ENCODE data around the gene KIF3C.
"Not testable (repeated sequence)": the region's sequence is repeated elsewhere in the genome, so short reads cannot be mapped to it uniquely, and the experiment has no call there.

KIF3C gene

DNA sequence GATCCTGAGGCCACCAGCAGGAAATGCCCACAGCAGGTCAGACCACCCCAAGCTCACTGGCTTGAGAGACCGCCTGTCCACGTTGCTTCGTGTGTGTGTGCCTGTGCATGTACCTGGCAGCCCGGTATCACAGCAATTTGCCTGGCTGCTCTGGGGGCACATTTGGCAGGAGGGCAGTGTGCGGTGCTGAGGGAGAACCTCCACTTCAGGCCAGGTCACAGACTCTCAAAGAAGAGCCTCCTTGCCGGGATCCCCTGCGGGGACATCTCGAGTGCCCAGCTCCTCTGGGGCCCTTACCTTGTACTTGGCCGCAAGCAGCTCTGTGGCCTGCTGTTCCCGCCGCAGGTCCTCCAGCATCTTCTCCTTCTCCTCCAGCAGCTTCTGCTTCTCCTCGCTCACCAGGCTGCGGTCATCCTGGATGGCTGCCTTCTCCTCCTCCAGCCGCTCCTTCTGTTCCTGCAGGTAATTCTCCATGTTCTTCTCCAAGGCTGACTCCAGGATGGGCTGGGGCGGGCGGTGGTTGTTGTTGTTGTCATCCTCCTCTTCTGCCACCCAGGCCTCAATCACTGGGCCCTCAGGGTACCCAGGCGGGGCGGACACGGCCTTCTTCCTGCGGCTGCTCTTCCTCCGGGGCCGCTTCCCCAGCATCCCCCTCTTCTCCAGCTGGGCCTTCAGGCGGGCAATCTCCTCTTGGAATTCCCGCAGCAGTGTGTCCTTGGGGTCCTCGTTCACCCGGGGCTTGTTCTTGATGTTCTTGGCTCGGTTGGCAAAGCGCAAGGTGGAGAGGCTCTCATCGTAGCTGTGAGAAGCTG lies 2.0 kb downstream of the KIF3C start:
- Histone ChIP-seq H3K9me3 (ENCODE audit: control insufficient read depth, low read length) (no peaks in the 10 kb centered on the region), H3K36me3 (ENCODE audit: control insufficient read depth, insufficient read depth, low read length, severe bottlenecking) (no peaks in the 10 kb centered on the region), H3K4me3 (ENCODE audit: low read length) (no peak overlapping the region), H3K27me3 (replicated peaks; ENCODE audit: control insufficient read depth, insufficient read depth, low read length) (no peaks in the 10 kb centered on the region), H3K9ac (ENCODE audit: low read length) (no peak overlapping the region), H3K4me1 (ENCODE audit: control insufficient read depth, insufficient read depth, low read length) (peaks cover 10% of the 10 kb centered on the region)
- DNase-seq (ENCODE audit: low read depth): no peak

DNA sequence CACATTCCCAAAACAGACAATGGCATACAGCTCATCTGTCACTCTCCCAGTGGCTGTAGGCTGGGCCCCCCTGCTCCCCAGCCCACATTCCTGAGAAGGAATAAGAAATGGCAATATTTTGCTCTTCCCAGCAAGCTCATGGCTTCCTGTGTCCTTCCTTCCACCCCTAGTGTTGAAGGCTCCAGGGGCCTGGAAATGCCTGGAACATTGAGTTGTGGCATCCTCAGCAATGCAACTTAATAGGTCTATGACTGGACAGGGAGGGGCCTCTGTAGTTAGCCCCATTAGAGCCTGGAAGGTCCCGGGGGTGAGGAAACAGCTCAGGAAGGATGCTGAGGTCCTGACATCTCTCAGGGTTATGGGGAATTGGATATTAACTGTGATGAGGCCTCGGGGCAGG lies 3.3 kb downstream of the KIF3C start:
- Histone ChIP-seq H3K27me3 (replicated peaks; ENCODE audit: control insufficient read depth, insufficient read depth, low read length) (no peaks in the 10 kb centered on the region), H3K9me3 (ENCODE audit: control insufficient read depth, low read length) (no peaks in the 10 kb centered on the region), H3K36me3 (ENCODE audit: control insufficient read depth, insufficient read depth, low read length, severe bottlenecking) (no peaks in the 10 kb centered on the region), H3K9ac (ENCODE audit: low read length) (no peak overlapping the region), H3K4me1 (ENCODE audit: control insufficient read depth, insufficient read depth, low read length) (peaks cover 10% of the 10 kb centered on the region), H3K4me3 (ENCODE audit: low read length) (no peak overlapping the region)
- DNase-seq (ENCODE audit: low read depth): no peak

DNA sequence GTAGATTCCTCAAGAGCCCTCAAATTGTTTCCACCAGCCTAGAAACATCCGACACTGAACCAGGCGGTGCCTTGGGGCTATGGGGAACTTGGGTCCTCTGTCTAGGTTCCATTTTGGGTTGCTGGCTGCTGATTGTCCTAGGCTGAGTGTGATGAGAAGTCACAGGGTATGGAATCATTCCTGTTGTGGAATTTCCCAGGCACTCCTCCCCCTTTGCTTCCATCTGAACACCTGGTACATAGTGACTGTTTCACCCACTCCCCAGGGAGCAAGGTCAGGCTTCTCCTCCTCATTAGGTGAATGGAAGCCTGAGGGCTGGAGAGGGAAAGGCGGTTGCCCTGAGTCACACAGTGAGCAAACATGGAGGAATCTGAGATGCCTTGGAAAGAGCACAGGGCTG lies 4.5 kb downstream of the KIF3C start:
- H3K9me3 ChIP-seq (ENCODE audit: control insufficient read depth, low read length): no peaks in the 10 kb centered on the region
- DNase-seq (ENCODE audit: low read depth): no peak
- peaks cover 10% of the 10 kb centered on the region for H3K4me1 ChIP-seq (ENCODE audit: control insufficient read depth, insufficient read depth, low read length)
- no peak overlapping the region for H3K9ac ChIP-seq (ENCODE audit: low read length)
- no peak overlapping the region for H3K4me3 ChIP-seq (ENCODE audit: low read length)
- no peaks in the 10 kb centered on the region for H3K27me3 ChIP-seq (replicated peaks; ENCODE audit: control insufficient read depth, insufficient read depth, low read length)
- H3K36me3 ChIP-seq (ENCODE audit: control insufficient read depth, insufficient read depth, low read length, severe bottlenecking): no peaks in the 10 kb centered on the region

DNA sequence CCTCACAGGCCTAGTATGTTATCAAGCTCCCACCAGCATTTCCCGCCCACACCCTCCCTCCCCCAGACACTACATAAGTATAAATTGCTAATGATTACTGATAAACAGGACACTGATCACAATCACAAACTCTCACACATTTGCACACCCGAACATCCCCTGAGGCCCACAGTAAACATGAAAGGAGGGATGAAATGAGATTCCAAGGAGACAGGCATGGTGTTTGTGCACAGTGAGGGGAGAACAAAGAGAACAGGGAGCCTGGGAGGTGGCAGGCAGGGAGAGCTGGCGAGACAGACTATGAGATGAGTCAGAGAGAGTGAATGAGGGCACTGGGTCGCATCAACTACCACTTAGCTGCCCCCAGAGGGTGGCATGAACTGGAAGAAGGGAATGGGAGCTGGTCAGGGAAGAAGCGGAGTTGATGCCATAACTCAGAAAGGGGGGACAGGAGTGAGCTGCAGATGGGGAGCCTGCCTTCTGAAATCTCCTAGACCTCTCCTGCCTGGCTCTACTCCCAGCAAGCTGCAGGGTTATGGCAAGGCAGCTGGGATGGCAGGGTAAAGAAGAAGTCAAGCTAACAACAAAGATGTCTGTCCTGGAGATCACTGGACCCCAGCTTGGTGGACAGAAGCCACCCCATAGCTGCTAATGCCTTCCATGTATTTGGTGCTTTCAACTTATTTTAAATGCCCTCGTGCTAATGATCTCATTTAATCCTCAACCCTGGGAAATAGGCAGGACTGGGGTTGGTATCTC lies 5.1 kb downstream of the KIF3C start:
- H3K9me3 ChIP-seq (ENCODE audit: control insufficient read depth, low read length): no peaks in the 10 kb centered on the region
- H3K4me1 ChIP-seq (ENCODE audit: control insufficient read depth, insufficient read depth, low read length): peaks cover 10% of the 10 kb centered on the region
- no peaks in the 10 kb centered on the region for H3K36me3 ChIP-seq (ENCODE audit: control insufficient read depth, insufficient read depth, low read length, severe bottlenecking)
- no peaks in the 10 kb centered on the region for H3K27me3 ChIP-seq (replicated peaks; ENCODE audit: control insufficient read depth, insufficient read depth, low read length)
- no peak overlapping the region for H3K4me3 ChIP-seq (ENCODE audit: low read length)
- peak; percentile 30 for DNase-seq (ENCODE audit: low read depth)
- H3K9ac ChIP-seq (ENCODE audit: low read length): no peak overlapping the region

DNA sequence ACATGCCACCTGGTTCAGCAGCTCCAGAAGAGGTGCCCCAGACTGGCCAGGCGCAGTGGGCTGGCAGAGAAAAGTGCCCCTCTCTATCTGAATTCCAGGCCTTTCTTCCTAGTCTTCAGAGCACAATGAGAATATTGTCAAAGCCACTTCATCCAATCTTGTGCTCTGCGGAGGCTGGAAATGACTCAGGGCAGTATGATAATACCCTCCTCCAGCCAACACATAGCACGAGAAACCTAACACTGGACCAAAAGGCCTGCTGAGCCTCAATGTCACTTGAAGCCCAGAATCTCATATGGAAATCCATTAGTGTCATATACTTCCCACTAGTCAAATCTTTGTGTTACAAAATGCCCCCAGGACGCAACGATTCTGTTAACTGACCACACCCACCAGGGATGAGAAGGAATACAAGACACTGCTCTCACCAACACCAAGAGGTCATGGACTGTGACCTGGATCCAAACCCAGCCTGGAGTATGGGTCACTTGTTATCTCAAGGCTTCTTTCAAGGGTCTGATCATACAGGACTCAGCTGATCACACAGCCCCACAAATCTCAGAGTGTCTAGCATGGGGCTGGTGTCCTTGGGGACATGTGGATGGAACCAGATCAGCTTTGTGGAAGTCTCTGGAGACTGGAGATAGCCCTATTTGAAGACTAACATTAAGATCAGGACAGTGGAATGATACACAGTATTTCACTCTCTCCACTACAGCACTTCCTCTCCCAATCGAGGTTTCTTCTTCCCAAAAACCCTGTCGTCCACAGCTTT lies 10.1 kb downstream of the KIF3C start:
- H3K27me3 ChIP-seq (replicated peaks; ENCODE audit: control insufficient read depth, insufficient read depth, low read length): no peaks in the 10 kb centered on the region
- no peaks in the 10 kb centered on the region for H3K9me3 ChIP-seq (ENCODE audit: control insufficient read depth, low read length)
- no peaks in the 10 kb centered on the region for H3K36me3 ChIP-seq (ENCODE audit: control insufficient read depth, insufficient read depth, low read length, severe bottlenecking)
- peaks cover 2% of the 10 kb centered on the region for H3K4me1 ChIP-seq (ENCODE audit: control insufficient read depth, insufficient read depth, low read length)
- H3K9ac ChIP-seq (ENCODE audit: low read length): no peak overlapping the region
- DNase-seq (ENCODE audit: low read depth): no peak
- no peak overlapping the region for H3K4me3 ChIP-seq (ENCODE audit: low read length)

DNA sequence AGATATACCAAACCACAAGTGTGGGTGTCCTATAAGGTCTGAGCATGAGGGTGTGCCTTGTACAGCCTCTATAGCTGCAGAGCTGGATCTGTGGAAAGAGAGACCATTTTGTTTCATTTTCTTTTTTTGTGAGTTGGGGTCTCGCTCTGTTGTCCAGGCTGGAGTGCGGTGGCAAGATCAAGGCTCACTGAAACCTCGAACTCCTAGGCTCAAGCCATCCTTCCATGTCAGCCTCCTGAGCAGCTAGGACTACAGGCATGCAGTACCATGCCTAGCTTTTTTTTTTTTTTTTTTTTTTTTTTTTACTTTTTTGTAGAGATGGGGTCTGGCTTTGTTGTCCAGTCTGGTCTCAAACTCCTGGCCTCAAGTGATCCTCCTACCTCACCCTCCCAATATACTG lies 10.7 kb downstream of the KIF3C start:
- H3K9ac ChIP-seq (ENCODE audit: low read length): no peak overlapping the region
- no peaks in the 10 kb centered on the region for H3K4me1 ChIP-seq (ENCODE audit: control insufficient read depth, insufficient read depth, low read length)
- no peaks in the 10 kb centered on the region for H3K9me3 ChIP-seq (ENCODE audit: control insufficient read depth, low read length)
- H3K36me3 ChIP-seq (ENCODE audit: control insufficient read depth, insufficient read depth, low read length, severe bottlenecking): no peaks in the 10 kb centered on the region
- no peak for DNase-seq (ENCODE audit: low read depth)
- H3K27me3 ChIP-seq (replicated peaks; ENCODE audit: control insufficient read depth, insufficient read depth, low read length): no peaks in the 10 kb centered on the region
- no peak overlapping the region for H3K4me3 ChIP-seq (ENCODE audit: low read length)

DNA sequence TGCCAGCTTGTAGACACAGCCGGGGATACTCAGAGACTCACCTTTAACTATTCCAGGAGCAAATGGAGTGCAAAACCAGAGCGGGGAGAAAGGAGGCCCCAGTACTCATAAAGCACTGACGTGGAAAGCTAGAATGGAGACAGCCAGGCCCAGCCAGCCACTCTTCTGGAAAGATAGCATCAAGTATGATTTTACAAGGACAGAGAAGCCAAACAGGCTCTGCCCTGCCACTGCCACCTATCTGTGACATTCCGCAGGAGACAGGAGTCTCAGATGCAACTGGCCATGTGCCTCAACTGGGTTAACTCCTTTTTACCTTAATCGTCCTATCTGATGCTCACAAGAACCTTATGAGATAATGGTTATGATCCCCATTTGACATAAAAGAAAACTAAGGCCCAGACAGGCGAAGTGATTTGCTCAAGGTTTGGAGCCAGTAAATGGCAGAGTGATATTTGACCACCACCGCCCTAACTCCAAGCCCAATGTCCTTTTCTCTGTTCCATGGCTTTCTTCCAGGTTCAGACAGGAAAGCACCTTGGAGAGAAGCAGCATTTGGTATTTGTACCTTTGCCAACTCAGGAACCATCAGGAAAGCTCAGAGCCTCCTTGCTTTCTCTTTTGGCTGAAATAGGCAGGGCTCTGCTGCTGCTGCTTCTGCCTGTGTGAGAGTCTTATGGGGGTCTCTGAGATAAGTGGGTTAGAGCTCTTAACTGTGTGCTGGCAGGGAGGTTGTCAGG lies 15.6 kb downstream of the KIF3C start:
- H3K9me3 ChIP-seq (ENCODE audit: control insufficient read depth, low read length): no peaks in the 10 kb centered on the region
- H3K9ac ChIP-seq (ENCODE audit: low read length): no peak overlapping the region
- no peak for DNase-seq (ENCODE audit: low read depth)
- no peaks in the 10 kb centered on the region for H3K4me1 ChIP-seq (ENCODE audit: control insufficient read depth, insufficient read depth, low read length)
- no peaks in the 10 kb centered on the region for H3K36me3 ChIP-seq (ENCODE audit: control insufficient read depth, insufficient read depth, low read length, severe bottlenecking)
- no peaks in the 10 kb centered on the region for H3K27me3 ChIP-seq (replicated peaks; ENCODE audit: control insufficient read depth, insufficient read depth, low read length)
- no peak overlapping the region for H3K4me3 ChIP-seq (ENCODE audit: low read length)

DNA sequence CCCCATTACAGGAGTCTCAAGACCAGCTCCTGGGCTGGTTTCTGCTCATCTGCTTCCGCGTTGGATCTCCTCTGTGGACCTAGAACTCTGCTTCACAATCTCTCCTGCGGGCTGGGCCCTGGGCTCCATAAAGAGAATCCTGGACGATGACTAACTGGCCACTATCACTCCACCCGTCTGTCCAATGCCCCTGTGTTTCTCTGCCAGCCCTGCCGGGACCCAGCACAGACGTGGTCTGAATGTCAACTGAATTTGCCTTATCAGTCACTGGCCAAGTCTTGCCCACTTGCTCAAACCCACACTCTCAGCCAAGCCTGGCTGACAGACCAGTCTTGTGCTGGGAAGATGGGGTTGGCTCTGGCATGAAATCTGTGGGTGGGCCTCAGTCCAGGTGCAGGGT lies 17.4 kb downstream of the KIF3C start:
- Histone ChIP-seq H3K4me3 (ENCODE audit: low read length) (no peak overlapping the region), H3K4me1 (ENCODE audit: control insufficient read depth, insufficient read depth, low read length) (no peaks in the 10 kb centered on the region), H3K9ac (ENCODE audit: low read length) (no peak overlapping the region), H3K27me3 (replicated peaks; ENCODE audit: control insufficient read depth, insufficient read depth, low read length) (no peaks in the 10 kb centered on the region), H3K9me3 (ENCODE audit: control insufficient read depth, low read length) (no peaks in the 10 kb centered on the region), H3K36me3 (ENCODE audit: control insufficient read depth, insufficient read depth, low read length, severe bottlenecking) (no peaks in the 10 kb centered on the region)
- no peak for DNase-seq (ENCODE audit: low read depth)

DNA sequence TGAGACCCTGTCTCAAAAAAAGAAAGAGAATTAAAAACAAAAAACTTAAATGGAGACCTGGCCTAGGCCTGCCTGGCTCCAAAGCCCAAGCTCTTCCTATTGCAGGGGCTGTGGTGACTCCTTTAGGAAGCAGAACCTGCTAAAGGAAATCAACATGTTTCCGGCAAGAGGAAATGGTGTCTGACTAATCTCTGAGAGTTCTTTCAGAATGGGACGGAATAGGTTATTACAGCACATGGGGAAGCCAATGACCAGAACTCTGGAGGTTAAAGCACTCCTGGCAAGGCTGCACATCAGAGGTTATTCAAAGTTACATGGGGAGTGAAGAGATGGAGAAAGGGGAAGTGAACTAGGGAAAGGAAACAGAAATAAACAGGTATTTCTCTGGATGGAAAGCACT lies 21.4 kb downstream of the KIF3C start:
- Histone ChIP-seq H3K27me3 (replicated peaks; ENCODE audit: control insufficient read depth, insufficient read depth, low read length) (no peaks in the 10 kb centered on the region), H3K4me1 (ENCODE audit: control insufficient read depth, insufficient read depth, low read length) (no peaks in the 10 kb centered on the region), H3K9ac (ENCODE audit: low read length) (no peak overlapping the region), H3K9me3 (ENCODE audit: control insufficient read depth, low read length) (no peaks in the 10 kb centered on the region), H3K4me3 (ENCODE audit: low read length) (no peak overlapping the region), H3K36me3 (ENCODE audit: control insufficient read depth, insufficient read depth, low read length, severe bottlenecking) (no peaks in the 10 kb centered on the region)
- DNase-seq (ENCODE audit: low read depth): no peak

DNA sequence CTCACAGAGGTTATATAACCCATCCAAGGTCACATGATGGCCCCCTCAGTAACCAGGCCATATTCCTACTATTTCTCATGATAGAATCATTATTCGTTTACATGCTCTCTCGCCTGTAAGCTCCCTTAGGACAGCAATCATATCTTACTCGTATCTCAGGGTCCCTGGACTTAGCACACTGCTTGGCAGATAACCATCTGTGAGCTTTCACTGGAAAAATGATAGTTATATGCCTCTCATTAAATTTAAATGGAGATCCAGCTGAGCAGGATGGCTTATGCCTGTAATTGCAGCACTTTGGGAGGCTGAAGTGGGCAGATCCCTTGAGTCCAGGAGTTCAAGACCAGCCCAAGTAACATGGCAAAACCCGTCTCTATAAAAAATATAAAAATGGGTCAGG lies 21.9 kb downstream of the KIF3C start:
- H3K27me3 ChIP-seq (replicated peaks; ENCODE audit: control insufficient read depth, insufficient read depth, low read length): no peaks in the 10 kb centered on the region
- H3K9ac ChIP-seq (ENCODE audit: low read length): no peak overlapping the region

DNA sequence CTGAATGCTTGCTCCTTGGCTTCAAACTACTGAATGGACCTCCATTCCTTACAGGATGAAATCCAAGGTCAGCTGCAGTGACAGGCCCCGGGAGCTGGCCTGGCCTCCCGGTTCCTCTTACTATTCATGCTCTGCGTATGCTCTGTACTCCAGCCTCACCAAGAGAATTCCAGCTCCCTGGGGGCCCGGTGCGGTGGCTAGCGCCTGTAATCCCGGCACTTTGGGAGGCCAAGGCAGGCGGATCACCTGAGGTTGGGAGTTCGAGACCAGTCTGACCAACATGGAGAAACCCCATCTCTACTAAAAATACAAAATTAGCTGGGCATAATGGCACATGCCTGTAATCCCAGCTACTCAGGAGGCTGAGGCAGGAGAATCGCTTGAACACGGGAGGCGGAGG lies 23.7 kb downstream of the KIF3C start:
- not testable (repeated sequence) for H3K4me1 ChIP-seq (ENCODE audit: control insufficient read depth, insufficient read depth, low read length); H3K4me3 ChIP-seq (ENCODE audit: low read length); H3K9me3 ChIP-seq (ENCODE audit: control insufficient read depth, low read length); H3K9ac ChIP-seq (ENCODE audit: low read length); H3K27me3 ChIP-seq (replicated peaks; ENCODE audit: control insufficient read depth, insufficient read depth, low read length); H3K36me3 ChIP-seq (ENCODE audit: control insufficient read depth, insufficient read depth, low read length, severe bottlenecking); DNase-seq (ENCODE audit: low read depth)

More for the DNA sequence above, 21.9 kb downstream of the KIF3C start:
- no peaks in the 10 kb centered on the region for H3K9me3 ChIP-seq (ENCODE audit: control insufficient read depth, low read length)
- H3K4me3 ChIP-seq (ENCODE audit: low read length): no peak overlapping the region
- H3K36me3 ChIP-seq (ENCODE audit: control insufficient read depth, insufficient read depth, low read length, severe bottlenecking): no peaks in the 10 kb centered on the region
- no peaks in the 10 kb centered on the region for H3K4me1 ChIP-seq (ENCODE audit: control insufficient read depth, insufficient read depth, low read length)
- no peak for DNase-seq (ENCODE audit: low read depth)
